Measurements from ENCODE around the gene PARD3.

- TF ChIP-seq SP1 (IDR thresholded peaks at IDR 0.05) (no peak), ZNF384 (IDR thresholded peaks at IDR 0.05) (no peak), ARNT (IDR thresholded peaks at IDR 0.05) (no peak), BHLHE40 (IDR thresholded peaks at IDR 0.05; ENCODE audit: borderline replicate concordance) (no peak), PKNOX1 (IDR thresholded peaks at IDR 0.05) (no peak), FOXM1 (IDR thresholded peaks at IDR 0.05; ENCODE audit: borderline replicate concordance) (no peak)
Observed at GRCh38 chr10:34647875-34648865, 166.9 kb downstream of the PARD3 start.
